ENCODE results near the gene GNB1L. TPM values are rescaled to one million over a fixed set of nuclear protein-coding genes. Genes with fewer than 3 reads are reported as not detected.

GNB1L gene
- total and polyA plus RNA-seq, 2 of the 13 experiments (the other 11 are each of a cell fraction or from before 2014, with no cell fraction given) = 2.5 to 7.4 TPM

DNA sequence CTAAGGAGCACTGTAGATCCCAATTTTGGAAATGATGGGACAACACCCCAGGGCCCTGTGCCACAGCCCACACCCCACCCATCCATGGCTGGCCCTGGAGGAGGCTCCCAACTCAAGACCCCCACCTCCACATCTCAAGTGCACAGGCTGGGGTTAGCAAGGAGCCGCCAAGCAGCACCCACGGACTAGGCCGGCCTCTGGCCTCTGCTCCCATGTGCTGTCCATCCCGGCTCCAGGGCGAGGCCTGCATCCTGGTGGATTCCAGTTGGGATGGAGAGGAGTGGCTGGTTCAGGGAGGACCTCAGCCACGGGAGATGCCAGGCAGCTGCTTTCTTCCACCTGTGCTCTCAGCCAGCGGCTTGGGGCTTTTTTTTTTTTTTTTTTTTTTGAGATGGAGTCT lies 43.5 kb upstream of the GNB1L start:
- 81% methylated on average over 7 of the region's 7 CpGs for WGBS (ENCODE audit: low lambda C conversion rate)
- no peak for DNase-seq (ENCODE audit: low spot score)
- CTCF ChIA-PET (ENCODE audit: low intra/inter-chr PET ratio, low total read pairs) = no interaction called here
- TF ChIP-seq GATA4 (IDR thresholded peaks at IDR 0.05; ENCODE audit: borderline replicate concordance, low read depth) (no peak), ZMAT3 (CRISPR knock-in tag; conservative IDR thresholded peaks at IDR 0.05) (0 out of 2 replicates have a peak, but pooled peaks have one; percentile 3), ZFP62 (CRISPR knock-in tag; IDR thresholded peaks at IDR 0.05) (no peak)
- H2AFZ ChIP-seq (ENCODE audit: low read length) = no peak overlapping the region
- peaks cover 64% of the 10 kb centered on the region for H3K4me1 ChIP-seq (ENCODE audit: insufficient read depth, low read length)
- no TSS peak for BruUV-seq (replicated peaks)
- H3K4me2 ChIP-seq (ENCODE audit: low read depth, low read length) = no peak overlapping the region
- no peak for ATAC-seq
- in situ Hi-C loops (cut with HindIII; ENCODE audit: extremely low pct_ligation_motif_present, low pct_unique_long_range_greater_than_20kb) (no loop called here), intact Hi-C loops (cut with micrococcal nuclease; ENCODE audit: unreplicated experiment) (no loop called here)
- no peaks in the 10 kb centered on the region for H3K9me3 ChIP-seq (ENCODE audit: low read length)
- peak overlapping the region; percentile 91 for H3K27ac ChIP-seq (ENCODE audit: extremely low read length, insufficient read depth, low read length)
- POLR2A ChIA-PET = interaction anchor here (1.1 to 1.5 kb wide), 4 partner anchors 17 to 44 kb away, joined by 4 to 6 read pairs (median 5); partner anchors contain the start of genes COMT, GNB1L, RTL10 and TXNRD2
- no peak overlapping the region for H3K4me3 ChIP-seq (replicated peaks in 1 of 3; ENCODE audit: insufficient read depth in 1 of 3, low read depth in 2 of 3, low read length in 3 of 3)
- 0 out of 2 replicates have a peak overlapping the region, but pooled peaks have one; percentile 59 for H3K9ac ChIP-seq (ENCODE audit: insufficient read depth, low read depth, low read length)
- peaks cover 5 to 15% of the 10 kb centered on the region in 2 experiments; a peak in 4 of 5 replicates for H3K36me3 ChIP-seq (replicated peaks in 1 of 2; ENCODE audit: control insufficient read depth in 1 of 2, insufficient read depth in 2 of 2, low read length in 2 of 2)
- no peak for FAIRE-seq
- no peaks in the 10 kb centered on the region for H3K79me2 ChIP-seq (ENCODE audit: insufficient read depth, low read length)
- no peaks in the 10 kb centered on the region for H3K27me3 ChIP-seq (ENCODE audit: control insufficient read depth in 1 of 2, insufficient read depth in 2 of 2, low read length in 2 of 2)
- no peaks in the 10 kb centered on the region for H4K20me1 ChIP-seq (ENCODE audit: insufficient read depth, low read length)

DNA sequence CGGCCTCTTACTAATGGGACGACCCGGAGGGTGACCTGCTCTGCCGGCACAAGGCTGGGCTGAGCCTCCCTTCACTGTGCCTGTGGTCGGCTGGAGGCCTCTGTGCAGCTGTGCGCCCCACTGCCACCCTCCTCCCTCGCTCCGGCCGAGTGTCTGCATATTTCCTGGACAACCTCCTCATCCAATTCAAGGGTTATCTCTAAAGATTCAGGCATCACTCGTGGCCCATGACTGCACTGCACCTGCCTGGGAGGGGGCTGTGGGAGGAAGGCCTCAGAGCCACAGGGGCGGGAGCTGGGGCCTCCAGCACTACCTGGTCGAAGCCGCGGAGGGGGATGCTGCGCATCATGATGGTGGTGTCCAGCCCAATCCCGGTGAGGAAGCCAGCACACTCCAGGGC lies 43.1 kb upstream of the GNB1L start:
- Histone ChIP-seq H3K9me3 (ENCODE audit: low read length) (no peaks in the 10 kb centered on the region), H3K79me2 (ENCODE audit: insufficient read depth, low read length) (no peaks in the 10 kb centered on the region), H2AFZ (ENCODE audit: low read length) (no peak overlapping the region), H3K4me2 (ENCODE audit: low read depth, low read length) (no peak overlapping the region), H3K4me3 (replicated peaks in 1 of 3; ENCODE audit: insufficient read depth in 1 of 3, low read depth in 2 of 3, low read length in 3 of 3) (no peak overlapping the region), H3K36me3 (replicated peaks in 1 of 2; ENCODE audit: control insufficient read depth in 1 of 2, insufficient read depth in 2 of 2, low read length in 2 of 2) (peaks cover 5 to 15% of the 10 kb centered on the region in 2 experiments; a peak in 4 of 5 replicates), H3K27ac (ENCODE audit: extremely low read length, insufficient read depth, low read length) (no peak overlapping the region), H3K9ac (ENCODE audit: insufficient read depth, low read depth, low read length) (no peak overlapping the region), H4K20me1 (ENCODE audit: insufficient read depth, low read length) (no peaks in the 10 kb centered on the region), H3K27me3 (ENCODE audit: control insufficient read depth in 1 of 2, insufficient read depth in 2 of 2, low read length in 2 of 2) (no peaks in the 10 kb centered on the region), H3K4me1 (ENCODE audit: insufficient read depth, low read length) (peaks cover 64% of the 10 kb centered on the region)
- no TSS peak for BruUV-seq (replicated peaks)
- in situ Hi-C loops (cut with HindIII; ENCODE audit: extremely low pct_ligation_motif_present, low pct_unique_long_range_greater_than_20kb) = no loop called here
- no peak for FAIRE-seq
- POLR2A ChIA-PET = interaction anchor here (1.2 kb wide), 1 partner anchor 43 kb away, joined by 6 read pairs; the partner anchor contains the start of genes GNB1L and RTL10
- WGBS (ENCODE audit: low lambda C conversion rate) = 95% methylated on average over 6 of the region's 16 CpGs
- CTCF ChIA-PET (ENCODE audit: low intra/inter-chr PET ratio, low total read pairs) = no interaction called here
- DNase-seq (ENCODE audit: low spot score) = no peak
- intact Hi-C loops (cut with micrococcal nuclease; ENCODE audit: unreplicated experiment) = no loop called here
- ATAC-seq = no peak
- TF ChIP-seq, protein P1, sequence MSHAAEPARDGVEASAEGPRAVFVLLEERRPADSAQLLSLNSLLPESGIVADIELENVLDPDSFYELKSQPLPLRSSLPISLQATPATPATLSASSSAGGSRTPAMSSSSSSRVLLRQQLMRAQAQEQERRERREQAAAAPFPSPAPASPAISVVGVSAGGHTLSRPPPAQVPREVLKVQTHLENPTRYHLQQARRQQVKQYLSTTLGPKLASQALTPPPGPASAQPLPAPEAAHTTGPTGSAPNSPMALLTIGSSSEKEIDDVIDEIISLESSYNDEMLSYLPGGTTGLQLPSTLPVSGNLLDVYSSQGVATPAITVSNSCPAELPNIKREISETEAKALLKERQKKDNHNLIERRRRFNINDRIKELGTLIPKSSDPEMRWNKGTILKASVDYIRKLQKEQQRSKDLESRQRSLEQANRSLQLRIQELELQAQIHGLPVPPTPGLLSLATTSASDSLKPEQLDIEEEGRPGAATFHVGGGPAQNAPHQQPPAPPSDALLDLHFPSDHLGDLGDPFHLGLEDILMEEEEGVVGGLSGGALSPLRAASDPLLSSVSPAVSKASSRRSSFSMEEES (CRISPR knock-in tag; IDR thresholded peaks at IDR 0.05) = no peak
- TF ChIP-seq, protein P2, sequence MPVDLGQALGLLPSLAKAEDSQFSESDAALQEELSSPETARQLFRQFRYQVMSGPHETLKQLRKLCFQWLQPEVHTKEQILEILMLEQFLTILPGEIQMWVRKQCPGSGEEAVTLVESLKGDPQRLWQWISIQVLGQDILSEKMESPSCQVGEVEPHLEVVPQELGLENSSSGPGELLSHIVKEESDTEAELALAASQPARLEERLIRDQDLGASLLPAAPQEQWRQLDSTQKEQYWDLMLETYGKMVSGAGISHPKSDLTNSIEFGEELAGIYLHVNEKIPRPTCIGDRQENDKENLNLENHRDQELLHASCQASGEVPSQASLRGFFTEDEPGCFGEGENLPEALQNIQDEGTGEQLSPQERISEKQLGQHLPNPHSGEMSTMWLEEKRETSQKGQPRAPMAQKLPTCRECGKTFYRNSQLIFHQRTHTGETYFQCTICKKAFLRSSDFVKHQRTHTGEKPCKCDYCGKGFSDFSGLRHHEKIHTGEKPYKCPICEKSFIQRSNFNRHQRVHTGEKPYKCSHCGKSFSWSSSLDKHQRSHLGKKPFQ (CRISPR knock-in tag; IDR thresholded peaks at IDR 0.05; ENCODE audit: insufficient replicate concordance) = no peak
- no peak for TF ChIP-seq ZBTB8A (CRISPR knock-in tag; IDR thresholded peaks at IDR 0.05; ENCODE audit: borderline replicate concordance, low read depth)
- TF ChIP-seq ZSCAN30 (CRISPR knock-in tag; IDR thresholded peaks at IDR 0.05) = no peak
- TF ChIP-seq DMAP1 (CRISPR knock-in tag; IDR thresholded peaks at IDR 0.05) = no peak
- no peak for TF ChIP-seq PAWR (CRISPR knock-in tag; IDR thresholded peaks at IDR 0.05; ENCODE audit: borderline replicate concordance)
- TF ChIP-seq ETV5 (CRISPR knock-in tag; IDR thresholded peaks at IDR 0.05; ENCODE audit: borderline replicate concordance) = no peak
- TF ChIP-seq, protein P3, sequence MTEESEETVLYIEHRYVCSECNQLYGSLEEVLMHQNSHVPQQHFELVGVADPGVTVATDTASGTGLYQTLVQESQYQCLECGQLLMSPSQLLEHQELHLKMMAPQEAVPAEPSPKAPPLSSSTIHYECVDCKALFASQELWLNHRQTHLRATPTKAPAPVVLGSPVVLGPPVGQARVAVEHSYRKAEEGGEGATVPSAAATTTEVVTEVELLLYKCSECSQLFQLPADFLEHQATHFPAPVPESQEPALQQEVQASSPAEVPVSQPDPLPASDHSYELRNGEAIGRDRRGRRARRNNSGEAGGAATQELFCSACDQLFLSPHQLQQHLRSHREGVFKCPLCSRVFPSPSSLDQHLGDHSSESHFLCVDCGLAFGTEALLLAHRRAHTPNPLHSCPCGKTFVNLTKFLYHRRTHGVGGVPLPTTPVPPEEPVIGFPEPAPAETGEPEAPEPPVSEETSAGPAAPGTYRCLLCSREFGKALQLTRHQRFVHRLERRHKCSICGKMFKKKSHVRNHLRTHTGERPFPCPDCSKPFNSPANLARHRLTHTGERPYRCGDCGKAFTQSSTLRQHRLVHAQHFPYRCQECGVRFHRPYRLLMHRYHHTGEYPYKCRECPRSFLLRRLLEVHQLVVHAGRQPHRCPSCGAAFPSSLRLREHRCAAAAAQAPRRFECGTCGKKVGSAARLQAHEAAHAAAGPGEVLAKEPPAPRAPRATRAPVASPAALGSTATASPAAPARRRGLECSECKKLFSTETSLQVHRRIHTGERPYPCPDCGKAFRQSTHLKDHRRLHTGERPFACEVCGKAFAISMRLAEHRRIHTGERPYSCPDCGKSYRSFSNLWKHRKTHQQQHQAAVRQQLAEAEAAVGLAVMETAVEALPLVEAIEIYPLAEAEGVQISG (CRISPR knock-in tag; IDR thresholded peaks at IDR 0.05) = no peak
- no peak for TF ChIP-seq KDM5A (IDR thresholded peaks at IDR 0.05; ENCODE audit: borderline replicate concordance, low read length)
- no peak for TF ChIP-seq ZNF121 (CRISPR knock-in tag; IDR thresholded peaks at IDR 0.05)

All from HepG2 (cell line).